Activated CD8-positive, alpha-beta memory T cell treated with anti-CD3 and anti-CD28 coated beads for 4 hours (primary cell): ENCODE results near the gene ETV6.

ENCODE experiments used
- DNase-seq, 2 donors: peaks; one replicate each; pipeline ENCODE4 v3.0.0-alpha.2; 2020; ENCODE audit warnings: low read depth in 2 of 2

The ETV6 gene

DNA sequence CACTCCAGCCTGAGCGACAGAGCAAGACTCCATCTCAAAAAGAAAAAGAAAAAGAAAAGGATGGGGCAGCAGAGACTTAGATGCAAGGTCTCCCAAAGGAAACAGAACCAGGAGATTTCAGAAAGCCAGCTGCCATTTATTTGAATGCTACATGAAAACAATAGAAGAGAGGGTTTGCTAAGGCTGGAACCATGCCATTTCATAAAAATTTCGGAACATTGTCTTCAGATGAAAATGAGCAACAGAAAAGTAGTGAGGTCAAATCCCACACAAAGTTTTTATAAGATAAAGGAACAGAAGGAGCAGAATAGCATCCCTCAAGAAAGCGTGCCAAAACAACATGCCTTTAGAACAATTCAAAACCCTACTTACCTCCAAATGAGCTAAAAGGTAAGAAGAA, 175.3 kb downstream of the ETV6 start:
- DNase-seq: no peak

GRCh38 chr12:11825278-11825677, 175.8 kb downstream of the ETV6 start:
- DNase-seq: no peak

DNA sequence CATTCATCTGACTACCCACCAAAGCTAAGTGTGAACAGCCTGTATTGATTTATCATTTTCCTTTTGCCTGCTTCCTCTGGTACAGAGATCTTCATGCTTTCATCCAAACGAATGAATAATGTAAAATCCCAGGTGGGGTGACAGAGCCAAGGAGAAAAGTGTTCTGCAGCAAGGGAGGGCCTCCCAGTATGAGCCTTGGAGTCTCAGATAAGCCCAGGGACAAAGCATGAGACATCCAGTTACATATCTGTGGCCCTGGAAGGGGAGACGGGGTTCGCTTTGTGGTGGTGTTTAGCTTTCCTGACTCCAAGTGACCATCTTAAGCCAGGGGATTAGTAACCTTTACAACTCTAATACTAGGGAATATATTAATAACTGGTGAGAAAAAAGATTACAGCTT, 177.1 kb downstream of the ETV6 start:
- DNase-seq: no peak

- no peak for DNase-seq
These were observed 177.9 kb downstream of the ETV6 start for GRCh38 chr12:11827091-11828061.

GRCh38 chr12:11829764-11830194, 180.3 kb downstream of the ETV6 start:
- no peak for DNase-seq

- DNase-seq: no peak
These were observed 180.9 kb downstream of the ETV6 start for GRCh38 chr12:11830307-11830801.

- no peak for DNase-seq
These were observed 182.6 kb downstream of the ETV6 start for GRCh38 chr12:11832093-11832492.

- DNase-seq: no peak
These were observed 183.9 kb downstream of the ETV6 start for GRCh38 chr12:11833174-11833895.

DNA sequence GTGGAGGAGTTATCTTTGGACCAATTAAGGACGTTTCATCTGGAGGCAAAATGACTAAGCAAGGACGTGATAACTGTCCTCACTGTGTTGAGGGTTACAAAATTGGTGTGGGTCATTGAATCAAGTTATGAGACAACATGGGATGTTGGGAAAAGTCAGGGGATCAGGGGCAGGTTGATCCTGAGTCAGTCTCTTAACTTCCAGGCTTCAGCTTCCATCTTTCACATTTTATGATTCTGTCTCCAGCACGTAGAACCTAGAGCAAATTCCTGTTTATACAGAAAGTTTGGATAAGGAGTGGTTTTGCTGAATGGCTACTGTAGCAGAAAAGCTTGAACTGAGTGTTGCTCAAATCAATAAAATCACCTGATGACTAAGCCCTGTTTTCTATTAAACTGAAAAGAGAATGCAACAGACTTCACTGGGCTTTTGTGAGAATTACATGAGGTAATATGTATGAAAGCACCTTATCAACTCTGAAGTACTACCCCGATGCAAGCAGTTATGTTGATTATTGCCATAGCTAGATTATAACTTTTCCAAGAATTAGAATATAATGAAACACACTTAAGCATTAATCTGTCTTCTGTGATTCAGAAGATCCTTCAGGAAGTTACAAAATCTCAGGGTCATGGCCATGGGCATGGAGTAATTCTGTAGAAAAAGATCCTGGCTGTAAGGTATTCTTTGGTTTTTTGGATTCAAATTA, 184.8 kb downstream of the ETV6 start:
- DNase-seq: no peak

- DNase-seq: no peak
These were observed 185.5 kb downstream of the ETV6 start for GRCh38 chr12:11834931-11835330.

- peak in 1 of 2 donors; percentile 28 for DNase-seq
These were observed 187.0 kb downstream of the ETV6 start for GRCh38 chr12:11836282-11837151.

- no peak for DNase-seq
These were observed 187.9 kb downstream of the ETV6 start for GRCh38 chr12:11837216-11837934.

GRCh38 chr12:11838403-11838802, 188.9 kb downstream of the ETV6 start:
- DNase-seq: no peak

GRCh38 chr12:11839091-11839641, 189.7 kb downstream of the ETV6 start:
- no peak for DNase-seq

DNA sequence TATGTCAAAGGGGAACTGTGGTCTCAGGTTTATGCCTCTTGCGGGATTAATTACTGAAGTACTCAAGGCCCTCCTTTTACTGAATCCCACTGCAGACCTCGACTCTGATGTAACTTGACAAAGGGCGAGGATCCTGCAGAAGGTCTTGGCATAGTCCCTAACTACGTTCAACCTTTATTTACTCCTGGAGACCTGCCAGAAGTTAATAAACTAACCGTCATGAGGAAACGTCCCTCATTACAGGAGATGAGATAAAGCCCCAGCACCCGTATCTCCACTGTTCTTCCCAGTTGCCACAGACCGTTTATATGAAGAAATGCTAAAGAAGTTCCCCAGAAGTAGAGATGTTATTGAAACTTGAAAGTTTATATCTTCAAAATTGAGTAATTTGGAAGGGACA, 190.9 kb downstream of the ETV6 start:
- no peak for DNase-seq

- DNase-seq: no peak
These were observed 197.0 kb downstream of the ETV6 start for GRCh38 chr12:11846488-11846887.

DNA sequence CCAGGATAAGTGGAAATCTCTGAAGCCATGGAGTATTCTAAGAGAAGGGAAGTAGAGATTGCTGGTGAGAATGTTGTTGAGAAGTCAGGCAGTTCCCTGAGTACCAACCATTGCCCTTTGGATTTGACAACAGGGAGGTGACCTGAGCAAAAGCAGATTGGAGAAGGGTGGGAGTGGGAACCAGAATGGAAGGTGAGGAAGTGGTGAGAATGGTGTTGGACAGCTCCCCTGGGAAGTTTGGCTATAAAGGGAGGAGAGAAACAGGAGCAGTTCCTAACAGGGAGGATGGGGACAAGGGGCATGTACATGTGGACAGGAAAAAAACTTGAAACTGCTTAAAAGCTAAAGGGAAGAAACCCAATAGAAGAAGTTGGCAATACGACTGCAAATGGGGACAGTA, 198.1 kb downstream of the ETV6 start:
- no peak for DNase-seq

GRCh38 chr12:11849757-11850504, 200.5 kb downstream of the ETV6 start:
- DNase-seq: no peak

- no peak for DNase-seq
These were observed 203.7 kb downstream of the ETV6 start for GRCh38 chr12:11853126-11853525.
